ENCODE data around the gene TSPYL6.

DNA sequence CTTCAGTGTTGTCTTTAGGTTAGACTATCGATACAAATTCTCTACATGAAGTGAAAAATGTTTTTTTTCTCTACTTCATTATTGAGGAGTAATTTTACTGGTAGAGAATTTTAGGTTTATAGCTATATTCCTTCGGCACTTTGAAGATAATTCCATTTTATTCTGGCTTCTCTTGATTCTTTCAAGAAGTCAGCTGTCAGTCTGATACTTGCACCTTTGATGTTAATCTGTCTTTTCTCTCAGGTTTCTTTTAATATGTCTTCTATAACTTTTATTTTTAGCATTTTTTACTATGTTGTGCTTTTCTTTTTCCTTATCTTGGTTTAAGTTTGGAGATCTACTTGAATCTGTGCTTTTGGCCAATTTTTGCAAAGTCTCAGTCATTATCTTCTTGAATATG is 18.6 kb downstream of the TSPYL6 start:
- no peak for TF ChIP-seq POLR2A (IDR thresholded peaks at IDR 0.05)
- TF ChIP-seq, protein P1, sequence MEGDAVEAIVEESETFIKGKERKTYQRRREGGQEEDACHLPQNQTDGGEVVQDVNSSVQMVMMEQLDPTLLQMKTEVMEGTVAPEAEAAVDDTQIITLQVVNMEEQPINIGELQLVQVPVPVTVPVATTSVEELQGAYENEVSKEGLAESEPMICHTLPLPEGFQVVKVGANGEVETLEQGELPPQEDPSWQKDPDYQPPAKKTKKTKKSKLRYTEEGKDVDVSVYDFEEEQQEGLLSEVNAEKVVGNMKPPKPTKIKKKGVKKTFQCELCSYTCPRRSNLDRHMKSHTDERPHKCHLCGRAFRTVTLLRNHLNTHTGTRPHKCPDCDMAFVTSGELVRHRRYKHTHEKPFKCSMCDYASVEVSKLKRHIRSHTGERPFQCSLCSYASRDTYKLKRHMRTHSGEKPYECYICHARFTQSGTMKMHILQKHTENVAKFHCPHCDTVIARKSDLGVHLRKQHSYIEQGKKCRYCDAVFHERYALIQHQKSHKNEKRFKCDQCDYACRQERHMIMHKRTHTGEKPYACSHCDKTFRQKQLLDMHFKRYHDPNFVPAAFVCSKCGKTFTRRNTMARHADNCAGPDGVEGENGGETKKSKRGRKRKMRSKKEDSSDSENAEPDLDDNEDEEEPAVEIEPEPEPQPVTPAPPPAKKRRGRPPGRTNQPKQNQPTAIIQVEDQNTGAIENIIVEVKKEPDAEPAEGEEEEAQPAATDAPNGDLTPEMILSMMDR (IDR thresholded peaks at IDR 0.05), result no peak

Data from breast epithelium (tissue), 3 donors.